Stimulated activated CD4-positive, alpha-beta T cell treated with anti-CD3 and anti-CD28 coated beads, Interleukin-4, amount 100 ng/mL, for 4 hours (primary cell): ENCODE measurements around the gene BABAM2.

Experiments used
- DNase-seq, 2 experiments: peaks; one replicate each; pipeline ENCODE4 v3.0.0-alpha.2; 2020

Gene BABAM2

DNA sequence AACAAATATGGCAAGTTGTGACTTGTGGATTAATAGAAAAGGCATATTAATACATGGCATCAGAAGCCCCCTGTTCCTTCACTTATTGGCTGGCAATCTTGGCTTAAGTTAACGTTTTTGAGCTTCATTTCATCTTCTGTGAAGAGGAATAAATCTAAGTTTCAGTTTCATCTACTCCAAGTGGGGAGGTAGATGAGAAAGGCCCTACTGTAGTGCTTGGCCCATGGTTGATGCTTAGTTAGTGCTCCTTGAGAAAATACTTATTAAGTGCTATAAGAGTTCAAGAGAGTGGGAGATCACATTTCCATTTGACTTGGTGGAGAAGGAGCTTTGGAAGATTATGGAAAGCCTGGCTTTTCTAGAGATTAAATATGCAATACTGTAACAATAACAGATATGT, 244.3 kb downstream of the BABAM2 start:
- DNase-seq = no peak

DNA sequence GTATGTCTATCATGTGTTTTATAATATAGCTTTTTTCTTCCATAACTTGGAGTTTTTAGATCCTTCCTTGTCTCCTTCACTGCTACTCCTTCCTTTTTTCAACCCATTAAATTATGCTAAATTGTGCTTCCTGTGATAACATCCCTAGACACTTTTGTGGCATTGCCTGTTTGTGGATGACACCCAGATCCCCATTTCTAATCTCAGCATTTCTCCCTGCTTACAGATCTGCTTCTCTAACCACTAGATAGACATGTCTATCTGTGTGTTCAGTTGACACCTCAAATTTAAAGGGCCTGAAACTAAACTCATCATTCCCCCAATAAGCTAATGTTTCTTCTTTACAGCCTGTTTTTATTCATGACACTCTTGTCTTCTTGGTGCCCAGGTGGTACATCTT, 244.8 kb downstream of the BABAM2 start:
- no peak for DNase-seq

DNA sequence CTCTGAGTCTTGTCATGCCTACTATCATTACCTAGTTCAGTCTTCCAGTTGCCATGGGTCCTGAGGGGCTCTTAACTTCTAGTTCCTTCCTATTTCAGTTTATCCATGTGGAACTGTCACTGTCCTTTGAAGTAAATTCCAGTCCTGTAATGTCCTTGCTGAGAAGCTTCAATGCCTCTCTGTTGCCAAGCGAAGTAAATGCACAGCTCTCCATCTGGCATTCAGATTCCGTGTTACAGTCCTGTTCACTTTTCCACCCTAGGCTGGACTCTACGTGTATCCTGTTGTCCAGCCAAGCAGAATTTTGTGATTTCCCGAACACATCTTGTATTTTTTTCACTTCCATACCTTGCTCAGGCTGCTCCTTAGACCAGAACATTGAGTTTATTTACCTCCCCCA, 245.3 kb downstream of the BABAM2 start:
- DNase-seq = no peak

DNA sequence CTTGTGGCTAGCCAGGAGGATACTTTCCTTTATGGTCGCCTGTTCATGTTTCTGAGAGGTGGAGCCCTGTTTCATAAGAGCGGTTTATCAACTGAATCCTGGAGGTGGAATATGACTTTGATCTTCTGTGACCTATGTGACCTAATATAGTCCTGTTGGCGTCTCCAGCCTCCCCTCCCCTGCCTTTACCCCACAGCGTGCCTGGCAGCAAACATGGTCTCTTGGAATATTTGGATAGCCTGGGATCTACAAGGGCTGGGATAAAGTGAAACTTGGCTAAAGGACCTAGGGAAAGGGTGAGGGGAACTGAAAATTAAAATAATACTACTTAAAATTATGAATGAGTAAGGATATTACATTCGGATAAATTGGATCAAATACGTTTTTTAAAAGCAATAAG, 246.0 kb downstream of the BABAM2 start:
- DNase-seq = no peak

DNA sequence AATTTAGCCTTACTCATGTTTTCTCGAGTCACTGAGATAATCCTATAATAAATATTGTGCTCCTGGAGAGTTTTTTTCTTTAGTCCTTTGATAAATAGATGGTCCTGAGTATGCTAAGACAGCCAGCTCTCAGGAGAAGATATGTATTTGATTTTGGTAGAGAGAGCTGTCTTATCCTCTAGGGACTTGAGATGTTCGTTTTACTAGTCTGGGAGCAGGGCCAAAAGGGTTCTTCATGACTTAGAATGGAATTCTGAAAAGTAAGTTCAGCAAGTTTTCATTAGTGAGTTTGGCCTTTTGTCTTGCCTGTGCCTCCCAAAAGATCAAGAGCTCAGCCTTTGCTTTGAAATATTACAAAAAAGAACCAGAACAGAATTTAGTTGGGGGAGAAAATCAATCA, 246.7 kb downstream of the BABAM2 start:
- DNase-seq = no peak

DNA sequence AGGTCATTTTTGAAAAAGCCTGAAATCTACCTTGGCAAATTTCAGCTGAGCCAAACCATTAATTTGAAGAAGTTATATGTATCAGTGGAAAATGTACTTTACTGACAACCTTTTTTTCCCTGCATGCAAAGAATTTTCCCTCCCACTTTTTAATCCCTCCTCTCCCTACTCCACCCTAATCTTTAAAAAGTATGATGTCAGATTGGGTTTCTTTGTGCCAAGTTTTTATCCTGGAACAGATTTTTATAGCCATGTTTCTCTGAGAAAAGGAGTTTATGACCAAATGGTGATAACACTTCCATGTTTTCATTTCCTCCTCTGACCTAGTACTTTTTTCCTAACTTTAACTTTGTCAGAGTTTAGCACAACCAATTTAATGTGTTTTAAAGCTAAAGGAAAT, 251.9 kb downstream of the BABAM2 start:
- no peak for DNase-seq

DNA sequence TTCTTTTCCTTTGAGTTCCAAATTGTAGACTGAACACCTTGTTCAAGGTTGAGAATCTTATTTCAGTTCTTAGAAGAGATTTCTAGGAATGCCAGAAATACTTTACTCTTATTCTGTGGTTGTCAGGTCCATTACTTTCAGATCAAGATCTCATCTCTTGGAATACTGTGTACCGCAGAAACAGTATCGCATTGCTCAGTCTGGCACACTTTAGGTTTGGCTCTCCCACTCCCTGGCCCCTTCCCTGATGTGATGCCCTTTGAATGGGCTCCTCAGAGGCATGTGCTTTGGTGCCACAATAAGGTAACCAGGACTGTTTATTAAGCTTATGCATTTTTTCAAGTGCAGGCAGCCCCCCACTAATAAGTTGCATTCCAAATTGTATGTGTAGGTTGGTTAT, 257.5 kb downstream of the BABAM2 start:
- no peak for DNase-seq

DNA sequence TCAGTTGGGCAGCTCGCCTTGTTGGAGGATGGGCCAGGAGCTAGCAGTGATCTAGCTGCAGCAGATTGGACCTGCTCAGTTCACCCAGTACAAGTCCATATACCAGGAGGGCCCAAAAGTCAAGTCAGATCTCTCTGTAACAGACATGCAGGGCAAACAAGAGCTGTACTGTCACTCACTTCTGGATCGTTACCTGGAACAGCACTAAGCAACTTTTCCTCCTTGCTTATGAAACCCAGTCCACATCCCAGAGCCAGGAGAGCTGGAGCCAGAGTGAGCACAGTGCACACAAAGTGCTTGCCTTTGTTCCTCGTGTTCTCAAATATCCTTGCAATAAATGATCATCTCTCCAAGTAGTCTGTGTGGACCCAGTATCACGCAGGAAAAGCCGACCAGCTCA, 258.0 kb downstream of the BABAM2 start:
- no peak for DNase-seq

DNA sequence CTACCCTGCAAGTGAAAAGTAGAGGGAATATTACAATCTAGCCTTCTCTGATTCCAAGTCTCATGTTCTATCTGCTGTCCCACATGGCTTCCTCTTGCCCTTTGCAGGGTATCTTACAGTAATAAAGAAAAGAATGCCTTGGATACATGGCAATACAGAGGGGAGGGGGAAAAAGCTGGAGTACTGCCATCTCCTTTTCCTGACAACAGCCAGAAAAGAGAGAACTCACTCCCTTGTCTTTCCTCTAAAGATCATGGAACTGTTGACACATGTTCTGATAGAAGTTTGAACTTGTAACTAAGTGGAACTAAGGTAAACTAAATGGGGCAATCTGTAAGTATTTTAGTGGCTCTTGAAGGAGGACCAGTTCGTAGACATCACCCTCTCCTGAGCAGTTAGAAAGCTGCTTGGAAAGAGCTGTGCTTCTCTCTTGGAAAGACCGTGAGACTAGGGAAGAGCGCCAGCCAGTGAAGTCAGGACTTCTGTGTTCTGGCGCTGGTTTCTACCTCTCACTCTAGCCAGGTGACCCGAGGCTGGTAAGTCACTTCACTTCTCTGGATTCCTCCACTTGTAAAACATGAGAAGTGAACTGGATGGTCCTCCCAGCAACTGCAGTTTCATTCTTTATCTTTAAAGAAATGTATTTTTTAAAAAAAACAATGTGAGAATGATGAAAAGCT, 259.8 kb downstream of the BABAM2 start:
- DNase-seq = no peak

DNA sequence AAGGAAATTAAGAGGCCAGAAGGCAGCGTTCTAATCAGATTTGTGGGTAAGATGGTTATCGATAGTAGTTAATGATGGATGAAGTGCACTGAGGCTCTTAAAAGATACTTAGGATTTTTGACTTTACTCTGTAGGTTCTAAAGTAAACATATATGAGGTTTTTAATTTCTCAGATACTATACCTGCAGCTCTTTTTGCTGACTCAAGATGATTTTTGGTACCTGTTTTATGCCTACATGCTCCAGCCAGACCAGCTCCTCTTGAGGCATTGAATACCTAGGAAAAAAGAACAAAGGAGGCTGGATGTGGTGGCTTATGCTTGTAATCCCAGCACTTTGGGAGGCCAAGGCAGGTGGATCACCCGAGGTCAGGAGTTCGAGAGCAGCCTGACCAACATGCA, 260.5 kb downstream of the BABAM2 start:
- DNase-seq = no peak

DNA sequence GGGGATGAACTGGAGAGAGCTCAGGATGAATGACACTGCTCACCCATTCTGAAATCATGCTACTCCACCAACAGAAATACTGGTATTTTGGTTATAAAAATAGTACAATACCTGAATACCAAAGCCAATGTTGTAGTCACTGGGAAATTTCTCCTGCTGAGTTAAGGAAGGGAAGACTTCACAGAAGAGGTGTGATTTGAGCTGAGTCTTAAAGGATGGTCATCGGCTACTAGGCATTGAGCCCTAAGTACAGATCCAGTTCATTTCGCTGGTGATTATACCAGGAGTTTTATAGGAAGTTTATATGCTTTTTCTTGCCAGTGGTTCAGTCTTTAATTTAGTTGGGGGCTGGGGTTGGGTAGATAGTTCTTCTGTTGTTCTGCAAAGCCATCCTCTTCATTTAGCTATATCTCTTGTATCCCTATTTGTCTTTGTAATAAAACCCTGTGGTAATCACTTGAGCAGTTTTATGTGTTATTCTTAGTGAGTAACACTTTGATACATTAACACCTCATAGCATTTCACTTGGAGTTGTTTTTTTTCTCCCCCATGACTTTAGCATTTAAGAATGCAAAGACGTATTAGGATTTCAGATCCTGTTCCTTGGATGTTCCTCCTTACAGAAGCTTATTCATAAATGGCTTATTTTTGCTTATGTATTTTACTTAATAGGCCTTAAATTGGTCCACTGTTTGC, 262.2 kb downstream of the BABAM2 start:
- DNase-seq = no peak

DNA sequence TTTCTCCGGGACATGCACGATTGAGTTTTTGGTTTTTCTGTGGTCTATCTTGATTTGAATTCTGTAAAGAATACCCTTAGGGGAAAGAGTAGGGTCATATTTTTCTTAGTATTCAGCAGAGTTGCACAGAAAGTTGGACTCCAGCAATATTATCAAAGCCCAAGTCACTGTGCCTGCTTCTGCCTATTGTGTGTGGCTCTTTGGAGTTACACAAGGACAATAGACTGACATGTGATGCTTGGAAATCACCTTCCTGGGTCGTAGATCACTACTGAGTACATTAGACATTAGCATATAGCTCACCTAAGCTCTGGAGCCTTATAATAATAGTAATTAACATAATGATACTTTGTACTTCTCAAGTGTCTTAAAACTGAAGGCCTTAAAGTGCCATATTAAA, 263.3 kb downstream of the BABAM2 start:
- no peak for DNase-seq

DNA sequence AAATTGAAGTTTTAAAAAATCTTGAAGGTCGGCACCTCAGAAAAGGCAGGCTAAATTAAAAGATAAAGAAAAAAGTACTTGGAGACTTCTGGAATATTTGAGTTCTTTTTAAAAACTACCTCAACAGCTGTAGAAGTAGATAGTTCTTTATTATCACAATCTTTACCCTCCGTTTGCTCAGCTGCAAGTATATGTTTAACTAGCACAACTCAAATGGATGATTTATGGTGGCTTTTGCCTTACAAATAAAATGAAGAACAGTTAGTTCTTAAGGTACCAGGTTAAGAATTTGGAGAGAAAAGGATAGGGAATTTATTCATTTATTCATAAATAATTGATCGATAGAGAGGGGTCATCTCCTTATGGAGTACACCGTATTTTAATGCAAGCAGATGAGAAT, 264.6 kb downstream of the BABAM2 start:
- no peak for DNase-seq

DNA sequence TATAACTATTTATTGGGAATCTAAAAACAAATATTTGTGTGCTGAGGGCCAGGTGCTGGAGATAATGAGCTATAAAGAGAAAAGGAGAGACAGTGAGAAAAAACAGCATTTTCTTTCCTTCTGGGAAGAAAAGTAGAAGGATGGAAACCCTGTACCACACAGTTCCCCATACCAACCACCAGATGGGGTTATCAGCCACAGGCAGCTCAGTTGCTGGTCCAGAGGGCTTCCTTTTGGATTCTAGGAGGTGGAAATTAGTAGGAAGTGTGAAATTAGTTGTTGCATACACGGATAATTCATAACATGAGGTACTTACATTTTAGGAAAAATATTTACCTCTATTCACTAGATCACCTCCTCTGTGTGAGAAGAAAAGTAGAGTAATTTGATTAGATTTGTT, 265.1 kb downstream of the BABAM2 start:
- no peak for DNase-seq

DNA sequence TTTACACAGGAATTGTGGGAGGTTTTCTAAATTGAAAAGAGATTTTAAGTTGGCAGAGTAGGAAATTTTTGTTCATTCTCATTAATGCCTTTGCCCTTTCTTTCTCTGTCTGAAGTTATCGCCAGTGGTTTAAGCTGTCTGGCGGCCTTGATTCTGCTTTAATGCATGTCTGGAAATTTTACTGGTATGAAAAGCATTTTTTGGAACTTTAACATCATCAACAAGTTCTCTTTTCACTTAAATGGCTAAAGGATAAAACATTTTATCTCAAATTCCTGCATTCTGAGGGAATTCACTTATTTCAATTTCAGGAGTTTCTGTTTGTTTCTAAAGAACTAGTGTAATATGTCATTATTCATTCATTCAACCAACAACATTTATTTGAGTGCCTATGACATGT, 268.3 kb downstream of the BABAM2 start:
- DNase-seq = no peak

DNA sequence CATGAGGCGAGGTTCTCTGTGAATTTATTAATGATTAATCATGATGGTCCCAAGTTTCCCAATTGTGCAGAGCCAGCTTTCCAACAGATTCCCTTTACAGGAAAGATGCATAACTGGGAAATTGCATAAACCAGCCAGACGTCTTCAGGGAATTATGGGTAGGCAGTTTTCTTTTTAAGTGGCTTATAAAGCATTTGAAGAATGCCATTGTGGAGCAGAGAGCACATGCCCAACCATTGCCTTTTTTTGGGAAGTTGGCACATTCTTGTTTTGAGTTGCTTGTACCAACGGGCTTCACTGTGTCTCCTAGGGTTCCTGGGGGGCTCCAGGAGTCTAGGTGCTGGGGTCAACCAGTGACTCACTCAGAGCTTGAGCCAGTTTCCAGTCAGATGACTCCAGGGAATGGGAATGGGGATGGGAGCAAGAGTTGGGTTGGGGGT, 270.5 kb downstream of the BABAM2 start:
- no peak for DNase-seq

DNA sequence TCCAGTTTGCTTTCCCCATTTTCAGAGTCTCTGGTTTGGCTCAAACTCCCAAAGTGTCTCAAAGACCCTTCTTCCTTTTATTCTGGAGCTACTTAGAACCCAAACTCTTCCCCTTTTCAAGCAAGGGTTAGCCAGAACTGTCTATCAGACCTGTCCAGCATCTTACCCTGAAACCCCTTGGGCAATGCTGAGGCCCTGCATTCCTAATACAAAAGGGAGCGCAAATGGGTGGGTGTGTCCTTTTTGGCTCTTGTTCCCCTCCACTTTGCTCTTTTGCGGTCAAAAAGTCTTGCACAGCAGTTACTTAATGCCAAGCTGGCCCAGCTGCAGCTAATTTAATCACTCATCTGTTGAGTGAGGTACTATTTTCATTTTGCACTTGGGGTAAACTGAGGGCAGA, 270.9 kb downstream of the BABAM2 start:
- DNase-seq = no peak

DNA sequence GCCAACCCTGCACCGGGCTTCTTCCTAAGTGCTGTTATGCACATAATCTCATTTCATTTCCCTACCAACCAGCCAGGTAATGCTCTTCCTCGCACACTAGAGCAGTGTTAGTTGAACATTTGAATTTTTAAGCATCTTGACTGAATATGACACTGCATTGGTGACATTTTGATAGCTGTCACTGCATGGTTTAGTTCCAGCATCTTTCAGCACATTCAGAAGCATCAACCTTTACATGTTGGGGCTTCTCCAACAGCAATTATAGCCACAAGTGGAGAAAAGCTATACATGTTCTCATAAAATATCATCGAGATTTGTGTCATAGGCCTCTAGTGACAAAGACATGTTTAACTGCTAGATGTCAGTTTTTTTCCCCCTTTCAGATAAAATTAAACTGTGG, 272.0 kb downstream of the BABAM2 start:
- no peak for DNase-seq

DNA sequence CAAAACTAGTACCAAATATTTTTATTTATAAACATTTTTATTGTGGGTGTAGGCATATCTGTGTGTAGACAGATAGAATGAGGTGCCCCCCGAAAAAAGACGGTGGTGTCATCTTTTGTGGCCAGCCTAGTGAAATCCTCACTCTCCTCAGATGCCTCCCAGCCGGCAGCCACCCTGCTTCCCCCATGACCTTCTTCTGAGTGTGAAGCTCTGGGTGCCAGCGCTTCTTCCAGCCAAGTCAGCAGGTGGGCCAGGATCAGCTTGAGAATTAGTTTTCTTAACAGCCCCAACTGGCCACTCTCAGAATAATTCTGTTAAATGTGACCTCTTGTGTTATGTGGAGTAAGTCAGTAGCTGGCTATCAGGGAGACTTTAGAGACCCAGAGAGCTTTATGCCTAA, 272.5 kb downstream of the BABAM2 start:
- DNase-seq = no peak

DNA sequence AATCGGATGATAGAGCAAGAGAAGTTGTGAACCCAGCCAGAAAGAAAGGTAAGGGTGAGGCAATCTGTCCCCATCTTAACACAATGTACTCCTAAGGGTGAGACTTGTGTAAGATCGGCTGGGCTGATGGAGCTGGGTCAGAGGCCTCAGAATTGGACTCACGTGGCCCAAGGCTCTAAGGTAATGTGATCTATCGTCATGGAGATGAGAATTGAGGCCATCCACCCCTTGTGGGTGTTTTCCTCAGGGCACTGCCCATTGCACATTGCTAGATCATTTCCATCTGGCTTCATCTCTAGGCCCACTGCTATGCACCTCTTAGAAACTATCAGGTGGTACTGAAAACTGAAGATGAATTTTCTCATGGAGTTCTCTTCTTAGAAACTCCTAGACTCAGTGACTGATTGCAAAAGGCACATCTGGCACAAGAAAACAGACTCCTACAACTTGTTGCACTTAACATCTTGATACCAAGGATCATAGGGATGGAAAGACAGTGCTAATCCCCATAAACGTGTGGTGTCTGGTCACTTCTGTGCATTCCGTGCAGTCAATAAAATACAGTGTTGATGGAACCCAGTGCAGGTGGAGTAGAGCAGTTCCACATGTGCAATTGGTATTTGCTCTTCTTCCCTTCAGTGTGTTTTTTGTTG, 273.2 kb downstream of the BABAM2 start:
- no peak for DNase-seq

DNA sequence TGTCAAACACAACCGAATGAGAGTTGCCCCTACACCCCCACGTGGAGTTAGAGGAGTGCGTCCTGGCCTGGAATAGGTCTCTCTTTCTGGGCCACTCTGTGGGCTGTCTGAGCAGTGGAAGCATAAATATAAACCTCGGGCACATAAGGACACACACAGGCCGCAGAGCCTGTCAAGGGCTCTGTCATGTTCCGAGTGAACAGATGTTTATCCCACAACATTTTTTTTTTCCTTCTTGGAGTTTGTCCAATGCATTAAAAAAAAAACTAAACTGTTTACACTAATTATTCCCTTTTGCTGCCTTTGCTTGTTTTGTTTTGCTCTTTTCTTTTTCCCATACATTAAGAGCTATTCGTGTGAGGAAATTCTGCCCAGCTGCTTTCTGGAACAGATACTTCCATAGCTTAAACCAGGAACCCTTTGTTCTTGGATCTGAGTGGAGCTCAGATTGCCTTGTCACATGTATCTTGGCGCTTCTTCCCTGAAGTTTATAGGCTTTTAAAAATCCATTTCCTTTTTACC, 273.8 kb downstream of the BABAM2 start:
- no peak for DNase-seq

DNA sequence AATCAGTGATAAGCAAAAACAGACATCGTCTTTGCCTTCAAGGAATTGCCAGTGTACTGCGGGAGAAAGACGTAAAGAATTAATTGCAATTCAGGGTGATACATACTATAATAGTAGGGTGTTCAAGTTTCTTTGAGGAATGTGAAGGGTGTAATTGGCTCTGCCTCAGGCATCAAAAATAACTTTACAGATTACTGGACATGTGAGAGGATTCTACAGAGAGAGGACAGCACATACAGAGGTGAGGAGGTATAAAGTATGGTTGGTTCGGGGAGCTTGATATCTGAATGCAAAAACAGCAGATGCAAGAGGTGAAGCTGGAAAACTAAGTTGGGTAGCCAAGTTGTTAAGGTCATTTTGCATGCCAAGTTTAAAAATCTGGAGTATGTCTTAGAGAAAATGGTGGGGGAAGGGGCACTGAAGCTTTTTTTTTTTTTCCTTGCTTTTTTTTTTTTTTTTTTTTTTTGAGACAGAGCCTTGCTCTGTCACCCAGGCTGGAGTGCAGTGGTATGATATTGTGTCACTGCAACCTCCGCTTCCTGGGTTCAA, 274.6 kb downstream of the BABAM2 start:
- no peak for DNase-seq

DNA sequence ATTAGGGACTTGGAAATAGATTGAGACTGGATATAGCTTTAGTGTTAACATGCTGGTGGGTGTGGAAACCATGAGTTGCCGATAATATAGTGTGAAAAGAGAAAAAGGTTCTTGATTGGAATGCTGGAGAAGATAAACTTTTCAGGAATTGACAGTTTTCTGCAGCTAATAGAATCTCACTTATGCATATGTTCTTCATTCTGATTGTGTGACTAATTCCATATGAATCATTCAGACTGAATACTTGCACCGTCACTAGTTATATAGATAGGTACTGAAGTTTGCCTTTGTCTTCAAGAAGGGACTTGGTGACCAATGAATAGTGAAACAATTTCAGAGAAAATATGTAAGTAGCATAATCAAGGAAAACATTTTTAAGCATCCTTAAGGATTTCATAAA, 276.4 kb downstream of the BABAM2 start:
- no peak for DNase-seq

DNA sequence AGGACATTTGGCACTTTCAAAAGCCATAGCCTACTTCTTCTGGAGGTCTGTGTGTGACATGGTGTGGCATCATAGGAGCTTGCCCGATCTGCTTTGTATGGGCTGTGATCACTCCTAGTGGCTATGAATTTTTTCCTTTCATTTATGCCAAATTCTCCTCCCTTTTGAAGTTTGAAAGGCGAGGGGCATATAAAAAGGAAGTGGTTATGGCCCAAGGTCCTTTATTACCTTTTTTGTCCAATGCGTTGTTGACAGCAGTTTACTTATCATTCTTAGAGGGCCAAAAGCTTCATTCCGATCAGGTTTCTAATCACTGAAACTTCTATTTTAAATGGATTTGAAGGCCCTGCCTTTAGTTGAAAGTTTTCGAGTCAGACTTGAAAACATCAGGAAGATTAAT, 277.8 kb downstream of the BABAM2 start:
- DNase-seq = no peak
